GM19372 (cell line): ENCODE results near the gene ELMO1.

ENCODE experiments used
- ATAC-seq: cut with Tn5 transposase; IDR thresholded peaks from one replicate; pipeline ENCODE4 v1.9.1; 2021; ENCODE audit warnings: mild to moderate bottlenecking, low read depth, moderate library complexity; ENCODE audit not compliant: unreplicated experiment

The ELMO1 gene

GRCh38 chr7:37322831-37323230 is 125.8 kb downstream of the ELMO1 start:
- ATAC-seq, result no peak

DNA sequence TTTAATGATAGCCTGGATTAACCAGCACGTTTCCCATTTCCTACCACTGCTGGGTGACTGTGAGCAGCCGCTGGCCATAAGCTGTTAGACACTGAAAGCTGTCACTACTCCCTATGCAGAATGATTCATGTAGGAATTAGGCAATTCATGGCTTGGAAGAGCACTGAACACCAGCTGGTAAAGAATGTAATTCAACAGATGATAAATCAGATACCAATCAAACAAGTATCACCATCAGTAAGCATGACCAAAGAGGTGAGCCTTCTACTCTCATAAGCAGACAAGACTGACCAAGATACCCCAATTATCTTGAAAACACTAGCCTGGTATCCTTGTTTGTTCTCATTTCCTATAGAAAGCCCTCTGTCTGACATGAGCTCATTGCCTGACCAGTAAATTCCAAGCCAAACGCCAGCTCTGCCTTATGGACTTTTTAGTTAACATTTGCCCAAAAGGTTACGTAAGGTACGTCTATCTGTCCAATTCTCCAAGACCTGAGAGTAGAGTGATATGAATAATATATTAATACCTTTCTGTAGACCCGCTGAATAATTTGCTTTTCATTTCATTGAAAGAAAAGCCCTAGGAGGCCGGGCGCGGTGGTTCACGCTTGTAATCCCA is 127.7 kb downstream of the ELMO1 start:
- no peak for ATAC-seq

GRCh38 chr7:37320140-37320847 is 128.4 kb downstream of the ELMO1 start:
- no peak for ATAC-seq

DNA sequence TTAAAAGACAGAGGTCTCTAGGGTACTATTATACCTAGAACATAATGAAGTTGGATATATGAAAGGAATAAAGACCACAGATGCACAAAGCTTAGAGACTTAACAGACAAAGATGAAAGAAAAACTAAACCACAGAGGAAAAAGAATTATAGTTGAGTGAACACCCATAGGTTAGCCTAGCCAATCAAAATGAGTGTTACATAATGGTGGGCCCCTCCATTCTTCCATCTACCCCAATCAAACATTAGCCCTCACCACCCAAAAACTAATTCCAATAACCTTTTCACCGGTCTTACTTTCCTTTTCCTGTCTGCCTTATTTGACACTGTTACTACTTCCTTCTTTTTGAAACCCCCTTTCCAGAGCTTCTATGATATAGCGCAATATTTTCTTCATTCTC is 130.1 kb downstream of the ELMO1 start:
- ATAC-seq, result no peak

GRCh38 chr7:37315772-37316715 is 132.6 kb downstream of the ELMO1 start:
- ATAC-seq, result no peak

- no peak for ATAC-seq
Measured at GRCh38 chr7:37312608-37313007, 136.1 kb downstream of the ELMO1 start.

GRCh38 chr7:37311355-37311754 is 137.3 kb downstream of the ELMO1 start:
- ATAC-seq, result no peak

DNA sequence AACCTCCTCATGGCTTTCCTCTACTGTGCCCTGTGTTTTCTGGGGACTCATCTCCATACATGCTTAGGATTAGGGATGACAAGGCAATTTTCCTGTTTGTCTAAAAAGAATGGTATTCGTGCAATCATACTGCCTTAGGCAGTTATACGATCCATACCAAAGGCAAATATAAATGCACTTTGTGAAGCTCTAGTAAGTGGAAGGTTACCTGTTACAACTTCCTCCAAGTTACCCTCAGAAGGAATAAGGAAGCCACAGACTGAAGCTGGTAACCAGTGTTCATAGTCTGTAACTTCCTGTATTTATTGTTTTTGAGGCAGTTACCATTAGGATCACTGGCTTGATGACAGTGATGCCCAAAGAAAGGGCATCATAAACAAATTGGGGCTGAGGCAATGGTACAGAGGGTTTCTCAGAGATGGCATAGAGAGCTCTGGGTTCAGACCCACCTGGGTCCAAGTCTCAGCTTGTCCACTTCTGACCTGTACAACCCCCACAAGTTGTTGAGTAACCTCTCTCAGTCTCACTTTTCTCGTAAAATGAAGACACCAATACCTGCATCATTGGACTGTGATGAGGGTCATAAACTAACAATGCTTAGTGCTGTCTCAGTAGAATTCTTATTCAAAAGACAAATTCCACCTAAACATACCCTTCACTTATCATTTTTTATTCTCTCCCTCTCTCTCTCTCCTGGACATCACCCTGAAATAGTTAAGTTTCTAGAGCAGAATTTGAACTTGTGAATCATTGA is 138.2 kb downstream of the ELMO1 start:
- no peak for ATAC-seq

DNA sequence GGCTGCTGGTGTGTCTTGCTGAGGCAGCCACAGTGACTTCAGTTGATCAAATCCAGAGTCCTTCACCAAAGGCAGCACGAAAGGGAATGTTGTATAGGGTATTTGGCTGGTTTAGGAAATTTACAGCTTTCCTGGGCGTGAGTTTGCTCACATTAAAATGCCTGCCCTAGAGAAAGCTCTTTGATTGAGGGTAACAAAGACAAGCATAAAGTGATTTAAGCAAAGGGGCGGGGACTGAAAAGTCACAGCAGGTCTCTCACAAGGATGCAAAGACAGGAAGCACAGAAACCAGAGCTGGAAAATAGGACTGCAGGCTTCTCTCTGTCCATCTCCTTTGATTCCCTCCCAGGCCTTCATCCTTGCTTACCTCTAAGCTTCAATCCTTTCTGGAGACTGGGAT is 139.2 kb downstream of the ELMO1 start:
- no peak for ATAC-seq

GRCh38 chr7:37304921-37305320 is 143.7 kb downstream of the ELMO1 start:
- ATAC-seq, result no peak

DNA sequence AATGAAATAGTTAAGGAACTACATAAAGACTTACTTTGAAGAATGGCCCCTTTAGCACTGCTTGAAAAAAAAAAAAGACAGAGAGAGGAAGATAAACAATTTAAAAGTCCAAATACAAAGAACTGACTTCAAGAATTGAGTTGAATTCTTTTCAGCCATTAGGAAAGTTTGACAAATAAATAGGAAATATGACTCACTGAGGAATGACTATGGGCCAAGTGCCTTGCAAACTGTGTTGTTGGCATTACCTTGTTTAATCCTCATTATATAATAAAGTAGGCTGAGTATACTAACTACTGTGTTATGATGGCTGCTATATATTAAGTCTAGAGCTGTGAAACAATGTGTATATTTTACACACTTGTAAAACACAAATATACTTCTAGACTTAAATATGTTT is 151.1 kb downstream of the ELMO1 start:
- no peak for ATAC-seq

GRCh38 chr7:37295401-37295800 is 153.3 kb downstream of the ELMO1 start:
- ATAC-seq, result no peak

DNA sequence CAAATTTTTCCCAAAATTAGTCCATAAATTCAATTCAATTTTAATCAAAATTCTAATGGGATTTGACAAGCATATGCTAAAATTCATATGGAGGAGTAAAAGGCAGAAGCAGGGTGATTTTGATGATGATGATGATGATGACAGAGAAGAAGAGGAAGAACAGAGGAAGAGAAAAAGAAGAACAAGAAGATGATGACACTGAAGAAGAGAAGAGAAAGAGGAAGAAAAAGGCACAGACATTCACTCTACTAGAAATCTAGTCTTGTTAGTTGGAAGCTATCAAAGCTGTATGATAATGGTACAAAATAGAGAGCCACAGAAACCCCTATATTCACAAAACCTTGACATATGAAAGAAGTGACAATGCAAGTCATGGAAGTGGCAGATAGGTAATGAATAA is 157.9 kb downstream of the ELMO1 start:
- ATAC-seq, result no peak

- no peak for ATAC-seq
Measured at GRCh38 chr7:37289781-37290180, 158.9 kb downstream of the ELMO1 start.

GRCh38 chr7:37289367-37289766 is 159.3 kb downstream of the ELMO1 start:
- no peak for ATAC-seq

GRCh38 chr7:37287131-37287855 is 161.4 kb downstream of the ELMO1 start:
- ATAC-seq, result peak; percentile 61

GRCh38 chr7:37286454-37286832 is 162.2 kb downstream of the ELMO1 start:
- no peak for ATAC-seq

DNA sequence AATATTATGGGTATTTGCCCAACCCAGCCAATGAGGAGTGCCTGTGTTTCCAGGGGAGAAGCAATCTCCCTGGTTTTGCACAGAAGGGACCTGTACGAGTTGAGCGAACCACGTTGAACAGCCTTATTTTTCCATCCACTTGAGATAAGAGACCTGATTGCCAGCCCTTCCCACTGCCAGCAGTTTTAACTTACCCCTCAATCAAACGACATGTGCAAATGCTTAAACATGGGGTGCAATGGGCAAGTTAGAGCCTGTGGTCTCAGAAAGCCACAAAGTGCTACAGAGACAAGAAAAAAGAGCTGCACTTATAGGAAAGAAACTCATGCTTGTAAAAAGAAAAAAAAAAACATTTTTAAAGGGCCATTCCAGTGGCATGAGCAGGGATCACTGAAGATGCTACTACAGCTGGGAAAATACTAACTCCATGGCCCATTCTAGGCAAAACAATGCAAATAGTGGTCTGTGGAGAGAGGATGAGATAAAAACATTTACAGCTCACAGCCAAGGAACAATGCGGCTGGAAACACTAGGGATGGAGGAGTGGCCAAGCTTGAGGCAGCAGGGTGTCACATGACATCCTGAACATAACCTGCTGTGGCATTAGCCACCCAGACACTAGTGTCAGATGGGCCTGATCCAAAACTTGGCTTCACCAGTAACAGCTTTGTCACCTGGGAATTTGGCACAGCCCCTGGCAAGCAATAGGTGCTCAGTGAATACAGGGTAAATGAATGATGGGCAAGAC is 162.8 kb downstream of the ELMO1 start:
- no peak for ATAC-seq

GRCh38 chr7:37284805-37285231 is 163.8 kb downstream of the ELMO1 start:
- ATAC-seq, result no peak
